ENCODE results near the gene BICDL1. TPM values are rescaled to one million over a fixed set of nuclear protein-coding genes. Genes with fewer than 3 reads are reported as not detected.

Gene BICDL1
- total RNA-seq, 1 experiment from 2014 or later, result not detected

- DNase-seq (ENCODE audit: low read depth), result no peak
Observed at GRCh38 chr12:120121343-120121742, 132.3 kb downstream of the BICDL1 start.

- DNase-seq (ENCODE audit: low read depth), result peak; percentile 24
Observed at GRCh38 chr12:120121766-120122293, 132.8 kb downstream of the BICDL1 start.

GRCh38 chr12:120125029-120125428 lies 136.0 kb downstream of the BICDL1 start:
- DNase-seq (ENCODE audit: low read depth), result no peak

- peak; percentile 43 for DNase-seq (ENCODE audit: low read depth)
Observed at GRCh38 chr12:120125792-120126634, 137.0 kb downstream of the BICDL1 start.

GRCh38 chr12:120126635-120127005 lies 137.6 kb downstream of the BICDL1 start:
- no peak for DNase-seq (ENCODE audit: low read depth)

GRCh38 chr12:120130011-120130410 lies 141.0 kb downstream of the BICDL1 start:
- no peak for DNase-seq (ENCODE audit: low read depth)

GRCh38 chr12:120131116-120131515 lies 142.1 kb downstream of the BICDL1 start:
- DNase-seq (ENCODE audit: low read depth), result no peak

GRCh38 chr12:120132054-120132836 lies 143.2 kb downstream of the BICDL1 start:
- DNase-seq (ENCODE audit: low read depth), result no peak

GRCh38 chr12:120132863-120133385 lies 143.9 kb downstream of the BICDL1 start:
- DNase-seq (ENCODE audit: low read depth), result no peak

- DNase-seq (ENCODE audit: low read depth), result no peak
Observed at GRCh38 chr12:120134307-120134980, 145.4 kb downstream of the BICDL1 start.

- DNase-seq (ENCODE audit: low read depth), result no peak
Observed at GRCh38 chr12:120136093-120136770, 147.2 kb downstream of the BICDL1 start.

GRCh38 chr12:120137833-120138232 lies 148.8 kb downstream of the BICDL1 start:
- DNase-seq (ENCODE audit: low read depth), result no peak

GRCh38 chr12:120138366-120138765 lies 149.3 kb downstream of the BICDL1 start:
- DNase-seq (ENCODE audit: low read depth), result no peak

- no peak for DNase-seq (ENCODE audit: low read depth)
Observed at GRCh38 chr12:120139958-120140357, 150.9 kb downstream of the BICDL1 start.

GRCh38 chr12:120140603-120141002 lies 151.6 kb downstream of the BICDL1 start:
- peak; percentile 21 for DNase-seq (ENCODE audit: low read depth)

GRCh38 chr12:120141336-120141735 lies 152.3 kb downstream of the BICDL1 start:
- no peak for DNase-seq (ENCODE audit: low read depth)

- DNase-seq (ENCODE audit: low read depth), result no peak
Observed at GRCh38 chr12:120142231-120142877, 153.3 kb downstream of the BICDL1 start.
